Peyer's patch (tissue), 4 donors: ENCODE measurements around the gene RAPGEF1. TPM values are rescaled to one million over a fixed set of nuclear protein-coding genes. Genes with fewer than 3 reads are reported as not detected.
A peak's percentile ranks its signal among the peaks of the same experiment; 100 is the strongest.

Experiments used
- DNase-seq, 3 donors: peaks; one replicate each; pipeline ENCODE4 v3.0.0-alpha.2; 2017 to 2019
- H3K27ac ChIP-seq, 4 donors: fragments of 200-600 bp; sonication (generic); one replicate each; pipeline ENCODE4 v1.5.1; 2016 to 2019
- H3K27me3 ChIP-seq, 2 donors: fragments of 200-600 bp; sonication (generic); one replicate each; pipeline ENCODE4 v1.5.1; 2019
- H3K36me3 ChIP-seq, 3 donors: fragments of 200-600 bp; sonication (generic); one replicate each; pipeline ENCODE4 v1.5.1; 2016 to 2019
- H3K4me1 ChIP-seq, 4 donors: fragments of 200-600 bp; sonication (generic); one replicate each; pipeline ENCODE4 v1.5.1; 2016 to 2019
- H3K4me3 ChIP-seq, 4 donors: fragments of 200-600 bp; sonication (generic); 1 replicate in 3 of 4; 2 replicates in 1 of 4; pipeline ENCODE4 v1.5.1; 2016 to 2019; ENCODE audit warnings: mild to moderate bottlenecking in 1 of 4
- H3K9me3 ChIP-seq, 4 donors: fragments of 200-600 bp; sonication (generic); one replicate each; pipeline ENCODE4 v1.5.1; 2016 to 2019; ENCODE audit warnings: mild to moderate bottlenecking in 1 of 4
- CTCF ChIP-seq, 6 experiments: fragments of 450-650 bp in 4 of 6; fragments of 200-600 bp in 2 of 6; sonication (generic) in 1 of 6; IDR thresholded peaks; one replicate each; pipeline ENCODE4 v1.5.1; 2017 to 2019; ENCODE audit warnings: antibody characterized with exemption in 6 of 6, mild to moderate bottlenecking in 3 of 6, moderate library complexity in 1 of 6
- POLR2A ChIP-seq, 2 donors: fragments of 450-650 bp; IDR thresholded peaks; one replicate each; pipeline ENCODE4 v1.5.1; 2017; ENCODE audit warnings: antibody characterized with exemption in 2 of 2, mild to moderate bottlenecking in 2 of 2, moderate library complexity in 2 of 2
- total RNA-seq, 4 donors: library from RNA; depleted of rRNA; stranded (reverse); fragments of >200 nt; gene quantifications; one replicate each; pipeline ENCODE4 v1.1.0, GENCODE V29; 2016

The RAPGEF1 gene
- total RNA-seq, 4 donors from 2014 or later = 51.7 to 182 (median 70.7) TPM

- H3K27me3 ChIP-seq = no peaks in the 10 kb centered on the region
- no peak overlapping the region for H3K4me3 ChIP-seq
- H3K9me3 ChIP-seq = no peaks in the 10 kb centered on the region
- peak overlapping the region; percentile 68 to 89 (median 82) for H3K27ac ChIP-seq
- peaks cover 14 to 82% (median 56%) of the 10 kb centered on the region in 4 donors for H3K4me1 ChIP-seq
- DNase-seq = peak in 2 of 3 donors; percentile 87
- TF ChIP-seq CTCF (IDR thresholded peaks at IDR 0.05) (no peak), POLR2A (IDR thresholded peaks at IDR 0.05) (no peak)
- no peaks in the 10 kb centered on the region for H3K36me3 ChIP-seq
Measured at GRCh38 chr9:131735238-131736128, 4.4 kb downstream of the RAPGEF1 start.

GRCh38 chr9:131734781-131735180 is 5.1 kb downstream of the RAPGEF1 start:
- Histone ChIP-seq H3K9me3 (no peaks in the 10 kb centered on the region), H3K27me3 (no peaks in the 10 kb centered on the region), H3K27ac (peak overlapping the region; percentile 68 to 89 (median 82)), H3K4me3 (no peak overlapping the region), H3K4me1 (peaks cover 14 to 88% (median 56%) of the 10 kb centered on the region in 4 donors), H3K36me3 (no peaks in the 10 kb centered on the region)
- no peak for DNase-seq
- no peak for TF ChIP-seq CTCF (IDR thresholded peaks at IDR 0.05)
- no peak for TF ChIP-seq POLR2A (IDR thresholded peaks at IDR 0.05)

- H3K4me3 ChIP-seq = peak overlapping the region in 2 of 4 donors; percentile 1 to 16
- no peaks in the 10 kb centered on the region for H3K27me3 ChIP-seq
- TF ChIP-seq CTCF (IDR thresholded peaks at IDR 0.05) (no peak), POLR2A (IDR thresholded peaks at IDR 0.05) (peak in 1 of 2 donors; percentile 8)
- H3K36me3 ChIP-seq = no peaks in the 10 kb centered on the region
- H3K27ac ChIP-seq = peak overlapping the region; percentile 68 to 89 (median 82)
- peaks cover 14 to 94% (median 56%) of the 10 kb centered on the region in 4 donors for H3K4me1 ChIP-seq
- peak; percentile 73 to 92 (median 87) for DNase-seq
- H3K9me3 ChIP-seq = no peaks in the 10 kb centered on the region
Measured at GRCh38 chr9:131734165-131734610, 5.7 kb downstream of the RAPGEF1 start.

- peaks cover 14 to 96% (median 61%) of the 10 kb centered on the region in 4 donors for H3K4me1 ChIP-seq
- H3K27me3 ChIP-seq = no peaks in the 10 kb centered on the region
- H3K36me3 ChIP-seq = no peaks in the 10 kb centered on the region
- peak overlapping the region; percentile 68 to 89 (median 82) for H3K27ac ChIP-seq
- H3K9me3 ChIP-seq = no peaks in the 10 kb centered on the region
- peak overlapping the region in 2 of 4 donors; percentile 1 to 16 for H3K4me3 ChIP-seq
- no peak for TF ChIP-seq POLR2A (IDR thresholded peaks at IDR 0.05)
- no peak for TF ChIP-seq CTCF (IDR thresholded peaks at IDR 0.05)
- peak; percentile 54 to 74 (median 69) for DNase-seq
Measured at GRCh38 chr9:131733541-131734061, 6.3 kb downstream of the RAPGEF1 start.

- TF ChIP-seq CTCF (IDR thresholded peaks at IDR 0.05) (no peak), POLR2A (IDR thresholded peaks at IDR 0.05) (no peak)
- H3K27ac ChIP-seq = peak overlapping the region; percentile 68 to 89 (median 82)
- H3K4me1 ChIP-seq = peaks cover 14 to 97% (median 61%) of the 10 kb centered on the region in 4 donors
Measured at GRCh38 chr9:131732636-131733289, 7.1 kb downstream of the RAPGEF1 start.

More at GRCh38 chr9:131732636-131733289, 7.1 kb downstream of the RAPGEF1 start:
- Histone ChIP-seq H3K27me3 (no peaks in the 10 kb centered on the region), H3K36me3 (no peaks in the 10 kb centered on the region), H3K9me3 (no peaks in the 10 kb centered on the region), H3K4me3 (no peak overlapping the region)
- DNase-seq = peak in 2 of 3 donors; percentile 77 to 86
